GM18520 (cell line): ENCODE measurements around the gene ARAF.
"Not testable (repeated sequence)": the region's sequence is repeated elsewhere in the genome, so short reads cannot be mapped to it uniquely, and the experiment has no call there.

Experiments
- ATAC-seq: cut with Tn5 transposase; IDR thresholded peaks from one replicate; pipeline ENCODE4 v1.9.1; 2021; ENCODE audit not compliant: unreplicated experiment

Gene ARAF

GRCh38 chrX:47584714-47585113 is 23.7 kb downstream of the ARAF start:
- no peak for ATAC-seq

- ATAC-seq, result no peak
These were observed 24.3 kb downstream of the ARAF start for GRCh38 chrX:47585273-47585672.

- no peak for ATAC-seq
These were observed 25.2 kb downstream of the ARAF start for GRCh38 chrX:47586043-47586787.

GRCh38 chrX:47587091-47587891 is 26.3 kb downstream of the ARAF start:
- no peak for ATAC-seq

- ATAC-seq, result no peak
These were observed 27.1 kb downstream of the ARAF start for GRCh38 chrX:47587906-47588735.

- no peak for ATAC-seq
These were observed 30.0 kb downstream of the ARAF start for GRCh38 chrX:47590984-47591383.

- no peak for ATAC-seq
These were observed 32.5 kb downstream of the ARAF start for GRCh38 chrX:47593522-47593921.

GRCh38 chrX:47595716-47596251 is 34.8 kb downstream of the ARAF start:
- ATAC-seq, result no peak

- no peak for ATAC-seq
These were observed 35.3 kb downstream of the ARAF start for GRCh38 chrX:47596256-47596655.

- ATAC-seq, result no peak
These were observed 36.2 kb downstream of the ARAF start for GRCh38 chrX:47597222-47597621.

- not testable (repeated sequence) for ATAC-seq
These were observed 42.1 kb downstream of the ARAF start for GRCh38 chrX:47603125-47603524.

GRCh38 chrX:47605024-47605423 is 44.0 kb downstream of the ARAF start:
- ATAC-seq, result no peak

GRCh38 chrX:47607091-47607490 is 46.1 kb downstream of the ARAF start:
- no peak for ATAC-seq

GRCh38 chrX:47608130-47608810 is 47.3 kb downstream of the ARAF start:
- ATAC-seq, result no peak

- no peak for ATAC-seq
These were observed 49.5 kb downstream of the ARAF start for GRCh38 chrX:47610511-47610910.

- no peak for ATAC-seq
These were observed 50.5 kb downstream of the ARAF start for GRCh38 chrX:47611489-47611888.

GRCh38 chrX:47611926-47612325 is 50.9 kb downstream of the ARAF start:
- ATAC-seq, result no peak

GRCh38 chrX:47612418-47612817 is 51.4 kb downstream of the ARAF start:
- ATAC-seq, result no peak

GRCh38 chrX:47613082-47613481 is 52.1 kb downstream of the ARAF start:
- no peak for ATAC-seq

GRCh38 chrX:47614618-47615017 is 53.6 kb downstream of the ARAF start:
- no peak for ATAC-seq
